CD14-positive monocyte (primary cell): ENCODE results near the gene NPLOC4. TPM values are rescaled to one million over a fixed set of nuclear protein-coding genes. Genes with fewer than 3 reads are reported as not detected.

Experiments used
- DNase-seq, 3 donors: peaks; one replicate each; pipeline ENCODE4 v3.0.0-alpha.2; 2011 to 2022
- H2AFZ ChIP-seq: 2 replicates; pipeline ENCODE4 v1.6.0; 2012; ENCODE audit warnings: mild to moderate bottlenecking, low read depth, low read length, inconsistent platforms; ENCODE audit not compliant: insufficient read depth, poor library complexity, severe bottlenecking
- H3K27ac ChIP-seq, 2 donors: 1 replicate in 1 of 2; 2 replicates in 1 of 2; pipeline ENCODE4 v1.5.1; 2012 to 2013; ENCODE audit warnings: low read length in 2 of 2, control low read depth in 1 of 2, inconsistent platforms in 1 of 2, low read depth in 1 of 2, mild to moderate bottlenecking in 1 of 2
- H3K27me3 ChIP-seq, 2 donors: one replicate each; pipeline versions ENCODE4 v1.6.0 to v1.6.1; 2011 to 2013; ENCODE audit warnings: low read length in 2 of 2; ENCODE audit not compliant: control insufficient read depth in 2 of 2, insufficient read depth in 2 of 2
- H3K36me3 ChIP-seq, 2 donors: replicated peaks in 1 of 2; 1 replicate in 1 of 2; 2 replicates in 1 of 2; pipeline versions ENCODE4 v1.5.1 to v1.6.1; 2012 to 2013; ENCODE audit warnings: low read length in 2 of 2, control low read depth in 1 of 2, inconsistent platforms in 1 of 2, mild to moderate bottlenecking in 1 of 2; ENCODE audit not compliant: insufficient read depth in 2 of 2, control insufficient read depth in 1 of 2
- H3K4me1 ChIP-seq, 2 donors: 1 replicate in 1 of 2; 2 replicates in 1 of 2; pipeline versions ENCODE4 v1.5.1 to v1.6.1; 2012 to 2013; ENCODE audit warnings: low read length in 2 of 2, control low read depth in 1 of 2, inconsistent platforms in 1 of 2, mild to moderate bottlenecking in 1 of 2, moderate library complexity in 1 of 2; ENCODE audit not compliant: insufficient read depth in 2 of 2, control insufficient read depth in 1 of 2
- H3K4me2 ChIP-seq: replicated peaks from 2 replicates; pipeline ENCODE3; 2012; ENCODE audit warnings: low read length, moderate library complexity, mild to moderate bottlenecking; ENCODE audit not compliant: poor library complexity, severe bottlenecking; ENCODE audit errors: extremely low read depth
- H3K4me3 ChIP-seq, 3 experiments: fragments of 200-600 bp in 1 of 3; sonication (generic) in 1 of 3; replicated peaks in 1 of 3; 1 replicate in 2 of 3; 2 replicates in 1 of 3; pipeline ENCODE4 v1.5.1; 2011 to 2013; ENCODE audit warnings: low read length in 3 of 3, mild to moderate bottlenecking in 3 of 3, control low read depth in 2 of 3, low read depth in 2 of 3, inconsistent platforms in 1 of 3, moderate library complexity in 1 of 3
- H3K79me2 ChIP-seq: 2 replicates; pipeline ENCODE4 v1.6.0; 2012; ENCODE audit warnings: mild to moderate bottlenecking, control low read depth, inconsistent platforms, low read length, moderate library complexity; ENCODE audit not compliant: insufficient read depth
- H3K9ac ChIP-seq: 2 replicates; pipeline ENCODE4 v1.6.0; 2017; ENCODE audit warnings: low read length, mild to moderate bottlenecking; ENCODE audit not compliant: insufficient read depth, poor library complexity, severe bottlenecking
- H3K9me3 ChIP-seq, 2 donors: replicated peaks in 1 of 2; 1 replicate in 1 of 2; 2 replicates in 1 of 2; pipeline versions ENCODE4 v1.5.1 to v1.6.1; 2012 to 2013; ENCODE audit warnings: low read length in 2 of 2, control low read depth in 1 of 2; ENCODE audit not compliant: control insufficient read depth in 1 of 2, insufficient read depth in 1 of 2
- H4K20me1 ChIP-seq: 2 replicates; pipeline ENCODE4 v1.6.0; 2012; ENCODE audit warnings: mild to moderate bottlenecking, low read length, control low read depth, moderate library complexity; ENCODE audit not compliant: insufficient read depth
- H3K27ac Mint-ChIP-seq, 7 donors: one replicate each; pipeline ENCODE4 v1.8.0; 2020; ENCODE audit warnings: mild to moderate bottlenecking in 7 of 7, mixed read lengths in 7 of 7, moderate library complexity in 6 of 7, inconsistent platforms in 2 of 7
- H3K27me3 Mint-ChIP-seq, 3 donors: one replicate each; pipeline ENCODE4 v1.8.0; 2021 to 2022; ENCODE audit warnings: low read depth in 3 of 3, mild to moderate bottlenecking in 3 of 3, mixed read lengths in 3 of 3, moderate library complexity in 3 of 3, inconsistent platforms in 1 of 3
- H3K36me3 Mint-ChIP-seq, 2 donors: one replicate each; pipeline ENCODE4 v1.8.0; 2020; ENCODE audit warnings: mixed read lengths in 2 of 2, inconsistent platforms in 1 of 2, mild to moderate bottlenecking in 1 of 2
- H3K4me1 Mint-ChIP-seq: one replicate; pipeline ENCODE4 v1.8.0; 2020; ENCODE audit warnings: mild to moderate bottlenecking, mixed read lengths
- H3K4me3 Mint-ChIP-seq, 2 donors: one replicate each; pipeline ENCODE4 v1.8.0; 2020; ENCODE audit warnings: mild to moderate bottlenecking in 2 of 2, mixed read lengths in 2 of 2, moderate library complexity in 1 of 2
- H3K9me3 Mint-ChIP-seq, 7 donors: one replicate each; pipeline ENCODE4 v1.8.0; 2020 to 2022; ENCODE audit warnings: mixed read lengths in 7 of 7, mild to moderate bottlenecking in 6 of 7, moderate library complexity in 6 of 7, inconsistent platforms in 2 of 7
- CTCF ChIP-seq: fragments of 200-600 bp; IDR thresholded peaks from one replicate; pipeline ENCODE4 v1.8.0; 2022; ENCODE audit warnings: antibody characterized with exemption, mild to moderate bottlenecking
- WGBS: methylation state at CpG from one replicate; pipeline ENCODE4 v1.1.5; 2013; ENCODE audit warnings: missing lambda C conversion rate; ENCODE audit not compliant: insufficient coverage; 5-methylcytosine and 5-hydroxymethylcytosine counted together
- intact Hi-C, 2 donors: fragments of 100-400 bp; cut with micrococcal nuclease; formaldehyde crosslinking; loops; one replicate each; pipeline versions ENCODE4 v1.15.0 to v1.15.1; 2023
- polyA plus RNA-seq, 3 donors: library from polyadenylated mRNA; depleted of rRNA in 1 of 3; unstranded in 2 of 3; stranded (reverse) in 1 of 3; fragments of 300-500 nt in 2 of 3; fragments of >200 nt in 1 of 3; fragmentation: Illumina TruSeq in 2 of 3; gene quantifications; 1 replicate in 2 of 3; 2 replicates in 1 of 3; pipeline ENCODE4 v1.2.3, GENCODE V29; 2012 to 2021

Gene NPLOC4
- polyA plus RNA-seq, 3 donors = 92.1 to 112 (median 106) TPM

GRCh38 chr17:81578038-81578441 is 58.9 kb downstream of the NPLOC4 start:
- Histone ChIP-seq H2AFZ (no peak overlapping the region), H3K9ac (no peak overlapping the region), H3K9me3 (no peaks in the 10 kb centered on the region), H3K4me2 (no peak overlapping the region), H3K36me3 (peaks cover 55 to 85% of the 10 kb centered on the region in 2 donors), H3K79me2 (peaks cover 61% of the 10 kb centered on the region), H3K4me1 (peaks cover 17 to 18% of the 10 kb centered on the region in 2 donors), H3K27me3 (no peaks in the 10 kb centered on the region), H3K27ac (peak overlapping the region; percentile 71 to 81), H3K4me3 (no peak overlapping the region), H4K20me1 (peaks cover 6% of the 10 kb centered on the region)
- H3K4me3 Mint-ChIP-seq = peak overlapping the region in 1 of 2 donors; percentile 57
- intact Hi-C loops = no loop called here
- H3K4me1 Mint-ChIP-seq = peaks cover 21% of the 10 kb centered on the region
- DNase-seq = no peak
- peaks cover 64 to 90% of the 10 kb centered on the region in 2 donors for H3K36me3 Mint-ChIP-seq
- H3K9me3 Mint-ChIP-seq = peaks cover 0 to 2% (median 0%) of the 10 kb centered on the region in 7 donors
- WGBS = 95% methylated on average over 6 of the region's 10 CpGs
- H3K27me3 Mint-ChIP-seq = peaks cover 0 to 2% (median 0%) of the 10 kb centered on the region in 3 donors
- H3K27ac Mint-ChIP-seq = peak overlapping the region; percentile 72 to 96 (median 87)
- TF ChIP-seq CTCF = no peak

GRCh38 chr17:81577278-81578000 is 59.5 kb downstream of the NPLOC4 start:
- Mint-ChIP-seq H3K27me3 (peaks cover 0 to 2% (median 0%) of the 10 kb centered on the region in 3 donors), H3K9me3 (peaks cover 0 to 2% (median 0%) of the 10 kb centered on the region in 7 donors), H3K36me3 (peaks cover 63 to 88% of the 10 kb centered on the region in 2 donors), H3K4me1 (peaks cover 21% of the 10 kb centered on the region), H3K4me3 (peak overlapping the region in 1 of 2 donors; percentile 57), H3K27ac (peak overlapping the region; percentile 72 to 96 (median 87))
- Histone ChIP-seq H3K9me3 (no peaks in the 10 kb centered on the region), H2AFZ (peak overlapping the region; percentile 51), H3K79me2 (peaks cover 61% of the 10 kb centered on the region), H3K27ac (peak overlapping the region; percentile 71 to 81), H3K27me3 (no peaks in the 10 kb centered on the region), H3K4me2 (peak overlapping the region; percentile 36), H4K20me1 (peaks cover 6% of the 10 kb centered on the region), H3K36me3 (peaks cover 55 to 84% of the 10 kb centered on the region in 2 donors), H3K9ac (no peak overlapping the region), H3K4me3 (peak overlapping the region in 1 of 3 experiments; percentile 13), H3K4me1 (peaks cover 17 to 18% of the 10 kb centered on the region in 2 donors)
- intact Hi-C loops = no loop called here
- 55% methylated on average over 10 of the region's 11 CpGs for WGBS
- peak; percentile 58 to 80 (median 78) for DNase-seq
- no peak for TF ChIP-seq CTCF
